Measurements from ENCODE around the gene PDZRN3. TPM values are rescaled to one million over a fixed set of nuclear protein-coding genes. Genes with fewer than 3 reads are reported as not detected.

PDZRN3 gene
- total RNA-seq, 1 experiment from 2014 or later, result not detected

DNA sequence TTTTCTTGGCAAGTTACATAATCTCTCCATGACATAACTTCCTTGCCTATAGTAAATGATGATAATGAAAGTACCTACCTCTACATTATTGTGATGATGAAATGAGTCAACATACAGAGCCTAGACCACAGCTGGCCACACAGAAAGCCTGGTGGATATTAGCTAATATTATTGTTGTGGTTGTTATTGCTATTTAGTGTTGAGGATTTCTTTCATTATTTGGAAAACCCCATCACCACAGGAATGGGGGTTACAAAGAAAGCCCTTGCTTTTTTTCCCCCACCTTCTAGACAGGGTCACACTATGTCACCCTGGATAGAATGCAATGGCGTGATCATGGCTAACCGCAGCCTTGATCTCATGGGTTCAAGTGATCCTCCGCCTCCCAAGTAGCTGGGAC is 125.0 kb downstream of the PDZRN3 start:
- intact Hi-C loops (cut with micrococcal nuclease; ENCODE audit: unreplicated experiment), result no loop called here
- no peak for DNase-seq

DNA sequence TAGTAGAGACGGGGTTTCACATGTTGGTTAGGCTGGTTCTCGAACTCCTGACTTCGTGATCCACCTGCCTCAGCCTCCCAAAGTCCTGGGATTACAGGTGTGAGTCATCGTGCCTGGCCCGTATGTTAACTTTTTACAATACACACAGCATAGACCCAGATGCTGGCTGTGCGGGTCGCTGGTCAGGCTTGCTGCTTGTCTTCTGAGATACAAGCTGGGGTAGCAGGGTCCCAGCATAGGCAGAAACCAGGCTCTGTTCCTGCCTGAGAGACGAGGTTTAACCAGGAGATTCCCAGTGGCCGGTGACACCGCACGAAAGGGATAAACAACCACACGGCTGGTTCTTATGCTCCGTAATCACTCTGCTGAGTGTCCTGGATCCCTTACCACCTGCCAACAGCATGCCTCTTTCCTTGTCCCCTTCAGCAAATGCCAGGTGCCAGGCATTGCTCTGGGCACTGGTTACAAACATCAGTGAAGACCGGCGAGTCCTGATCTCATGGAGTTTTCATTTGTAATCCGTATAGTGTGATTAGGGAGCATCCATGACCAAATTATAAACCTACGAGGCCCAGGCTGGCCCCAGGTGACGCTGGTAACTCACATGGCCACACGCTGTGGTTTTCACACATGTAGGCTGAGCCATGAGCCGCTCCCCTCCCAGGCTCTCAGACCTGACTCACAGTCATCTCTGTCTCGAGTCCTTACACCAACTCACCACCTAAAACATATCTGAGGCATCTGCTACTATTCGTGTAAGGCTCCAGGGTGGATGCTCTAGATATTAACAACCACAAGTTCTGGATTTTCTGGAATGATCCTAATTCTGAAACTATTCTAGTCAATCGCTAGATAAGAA is 125.7 kb downstream of the PDZRN3 start:
- Histone ChIP-seq H3K4me1 (replicated peaks; ENCODE audit: insufficient read depth) (no peaks in the 10 kb centered on the region), H3K4me2 (no peak overlapping the region), H2AFZ (no peak overlapping the region), H4K20me1 (ENCODE audit: insufficient read depth) (no peaks in the 10 kb centered on the region), H3K79me2 (ENCODE audit: low read depth) (no peaks in the 10 kb centered on the region), H3F3A (ENCODE audit: insufficient read depth, low read depth) (no peaks in the 10 kb centered on the region), H3K27me3 (ENCODE audit: insufficient read depth, low read depth) (peaks cover 17% of the 10 kb centered on the region), H3K4me3 (no peak overlapping the region), H3K9me2 (ENCODE audit: insufficient read depth) (no peaks in the 10 kb centered on the region), H3K27ac (no peak overlapping the region), H3K9me3 (ENCODE audit: insufficient read depth, low read depth) (no peaks in the 10 kb centered on the region), H3K36me3 (ENCODE audit: low read depth) (no peaks in the 10 kb centered on the region)
- DNase-seq, result no peak
- intact Hi-C loops (cut with micrococcal nuclease; ENCODE audit: unreplicated experiment), result no loop called here
- no TSS peak for BruUV-seq (replicated peaks)
- POLR2A ChIA-PET (ENCODE audit: unreplicated experiment), result no interaction called here
- CTCF ChIA-PET, result no interaction called here
- TF ChIP-seq, protein P1, sequence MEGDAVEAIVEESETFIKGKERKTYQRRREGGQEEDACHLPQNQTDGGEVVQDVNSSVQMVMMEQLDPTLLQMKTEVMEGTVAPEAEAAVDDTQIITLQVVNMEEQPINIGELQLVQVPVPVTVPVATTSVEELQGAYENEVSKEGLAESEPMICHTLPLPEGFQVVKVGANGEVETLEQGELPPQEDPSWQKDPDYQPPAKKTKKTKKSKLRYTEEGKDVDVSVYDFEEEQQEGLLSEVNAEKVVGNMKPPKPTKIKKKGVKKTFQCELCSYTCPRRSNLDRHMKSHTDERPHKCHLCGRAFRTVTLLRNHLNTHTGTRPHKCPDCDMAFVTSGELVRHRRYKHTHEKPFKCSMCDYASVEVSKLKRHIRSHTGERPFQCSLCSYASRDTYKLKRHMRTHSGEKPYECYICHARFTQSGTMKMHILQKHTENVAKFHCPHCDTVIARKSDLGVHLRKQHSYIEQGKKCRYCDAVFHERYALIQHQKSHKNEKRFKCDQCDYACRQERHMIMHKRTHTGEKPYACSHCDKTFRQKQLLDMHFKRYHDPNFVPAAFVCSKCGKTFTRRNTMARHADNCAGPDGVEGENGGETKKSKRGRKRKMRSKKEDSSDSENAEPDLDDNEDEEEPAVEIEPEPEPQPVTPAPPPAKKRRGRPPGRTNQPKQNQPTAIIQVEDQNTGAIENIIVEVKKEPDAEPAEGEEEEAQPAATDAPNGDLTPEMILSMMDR (conservative IDR thresholded peaks at IDR 0.05), result no peak
- TF ChIP-seq EZH2 (IDR thresholded peaks at IDR 0.05; ENCODE audit: low read depth), result no peak

More for the DNA sequence above, 125.0 kb downstream of the PDZRN3 start:
- BruUV-seq (replicated peaks), result no TSS peak
- Histone ChIP-seq H3K4me3 (no peak overlapping the region), H3K9me3 (ENCODE audit: insufficient read depth, low read depth) (no peaks in the 10 kb centered on the region), H3F3A (ENCODE audit: insufficient read depth, low read depth) (no peaks in the 10 kb centered on the region), H2AFZ (no peak overlapping the region), H3K79me2 (ENCODE audit: low read depth) (no peaks in the 10 kb centered on the region), H3K4me1 (replicated peaks; ENCODE audit: insufficient read depth) (no peaks in the 10 kb centered on the region), H4K20me1 (ENCODE audit: insufficient read depth) (no peaks in the 10 kb centered on the region), H3K27ac (no peak overlapping the region), H3K4me2 (no peak overlapping the region), H3K9me2 (ENCODE audit: insufficient read depth) (no peaks in the 10 kb centered on the region), H3K36me3 (ENCODE audit: low read depth) (no peaks in the 10 kb centered on the region), H3K27me3 (ENCODE audit: insufficient read depth, low read depth) (peaks cover 17% of the 10 kb centered on the region)
- ChIA-PET POLR2A (ENCODE audit: unreplicated experiment) (no interaction called here), CTCF (no interaction called here)
- TF ChIP-seq EZH2 (IDR thresholded peaks at IDR 0.05; ENCODE audit: low read depth), result no peak
- TF ChIP-seq, protein P1 (conservative IDR thresholded peaks at IDR 0.05), result no peak

- H2AFZ ChIP-seq, result no peak overlapping the region
- peaks cover 10% of the 10 kb centered on the region for H3K27me3 ChIP-seq (ENCODE audit: insufficient read depth, low read depth)
- no peaks in the 10 kb centered on the region for H4K20me1 ChIP-seq (ENCODE audit: insufficient read depth)
- H3K4me1 ChIP-seq (replicated peaks; ENCODE audit: insufficient read depth), result no peaks in the 10 kb centered on the region
- ChIA-PET CTCF (no interaction called here), POLR2A (ENCODE audit: unreplicated experiment) (no interaction called here)
- no peak for TF ChIP-seq EZH2 (IDR thresholded peaks at IDR 0.05; ENCODE audit: low read depth)
- TF ChIP-seq, protein P1 (conservative IDR thresholded peaks at IDR 0.05), result no peak
- H3K4me2 ChIP-seq, result no peak overlapping the region
- H3F3A ChIP-seq (ENCODE audit: insufficient read depth, low read depth), result no peaks in the 10 kb centered on the region
- no peaks in the 10 kb centered on the region for H3K36me3 ChIP-seq (ENCODE audit: low read depth)
- no peak overlapping the region for H3K4me3 ChIP-seq
- intact Hi-C loops (cut with micrococcal nuclease; ENCODE audit: unreplicated experiment), result no loop called here
- no peak overlapping the region for H3K27ac ChIP-seq
- no peak for DNase-seq
- BruUV-seq (replicated peaks), result no TSS peak
- H3K9me3 ChIP-seq (ENCODE audit: insufficient read depth, low read depth), result no peaks in the 10 kb centered on the region
- no peaks in the 10 kb centered on the region for H3K79me2 ChIP-seq (ENCODE audit: low read depth)
- no peaks in the 10 kb centered on the region for H3K9me2 ChIP-seq (ENCODE audit: insufficient read depth)
These were observed 126.9 kb downstream of the PDZRN3 start for GRCh38 chr3:73497646-73498406.

Measured in PC-9 (cell line).